Measurements from ENCODE around the gene ASB13. TPM values are rescaled to one million over a fixed set of nuclear protein-coding genes. Genes with fewer than 3 reads are reported as not detected.
A peak's percentile ranks its signal among the peaks of the same experiment; 100 is the strongest.
"Not testable (repeated sequence)": the region's sequence is repeated elsewhere in the genome, so short reads cannot be mapped to it uniquely, and the experiment has no call there.

ASB13 gene
- total and polyA plus RNA-seq, 5 experiments from 2014 or later, result 11.5 to 23.9 (median 18.5) TPM

- DNase-seq (no peak), ATAC-seq (no peak)
- H3K9me3 Mint-ChIP-seq, result no peaks in the 10 kb centered on the region
- no peaks in the 10 kb centered on the region for H3K36me3 Mint-ChIP-seq
- no peak overlapping the region for H3K4me3 Mint-ChIP-seq
- H3K27me3 Mint-ChIP-seq, result peaks cover 0 to 15% (median 5%) of the 10 kb centered on the region in 5 donors
- peak overlapping the region in 1 of 10 donors; percentile 52 for H3K27ac Mint-ChIP-seq
- POLR2A ChIA-PET, result no interaction called here
- H3K4me1 Mint-ChIP-seq, result peaks cover 3 to 16% (median 12%) of the 10 kb centered on the region in 4 donors
These were observed 38.8 kb downstream of the ASB13 start for GRCh38 chr10:5627486-5628044.

GRCh38 chr10:5625992-5626777 lies 40.2 kb downstream of the ASB13 start:
- Mint-ChIP-seq H3K4me3 (no peak overlapping the region), H3K36me3 (no peaks in the 10 kb centered on the region), H3K27me3 (peaks cover 0 to 15% (median 5%) of the 10 kb centered on the region in 5 donors), H3K27ac (no peak overlapping the region), H3K4me1 (peaks cover 3 to 18% (median 14%) of the 10 kb centered on the region in 4 donors), H3K9me3 (no peaks in the 10 kb centered on the region)
- POLR2A ChIA-PET, result no interaction called here
- ATAC-seq, result no peak
- no peak for DNase-seq

- no peak overlapping the region for H3K27ac Mint-ChIP-seq
- H3K36me3 Mint-ChIP-seq, result no peaks in the 10 kb centered on the region
- H3K4me1 Mint-ChIP-seq, result peaks cover 3 to 18% (median 10%) of the 10 kb centered on the region in 4 donors
- DNase-seq (no peak), ATAC-seq (no peak)
- POLR2A ChIA-PET, result no interaction called here
- no peaks in the 10 kb centered on the region for H3K9me3 Mint-ChIP-seq
- H3K27me3 Mint-ChIP-seq, result peaks cover 0 to 15% (median 5%) of the 10 kb centered on the region in 5 donors
- no peak overlapping the region for H3K4me3 Mint-ChIP-seq
These were observed 41.7 kb downstream of the ASB13 start for GRCh38 chr10:5624701-5625100.

- ATAC-seq (peak; percentile 98 to 100), DNase-seq (peak; percentile 59 to 87 (median 68))
- H3K4me3 Mint-ChIP-seq, result peak overlapping the region in 1 of 10 donors; percentile 43
- H3K36me3 Mint-ChIP-seq, result no peaks in the 10 kb centered on the region
- H3K4me1 Mint-ChIP-seq, result peaks cover 0 to 10% (median 3%) of the 10 kb centered on the region in 4 donors
- H3K9me3 Mint-ChIP-seq, result no peaks in the 10 kb centered on the region
- peaks cover 0 to 4% (median 2%) of the 10 kb centered on the region in 5 donors for H3K27me3 Mint-ChIP-seq
- no peak overlapping the region for H3K27ac Mint-ChIP-seq
- POLR2A ChIA-PET, result interaction anchor here (0.6 to 1.5 kb wide), 5 partner anchors 71 to 181 kb away, joined by 3 to 6 read pairs (median 3); no protein-coding TSS in a partner anchor
These were observed 43.2 kb downstream of the ASB13 start for GRCh38 chr10:5623081-5623748.

GRCh38 chr10:5622186-5622960 lies 44.0 kb downstream of the ASB13 start:
- no peaks in the 10 kb centered on the region for H3K9me3 Mint-ChIP-seq
- peaks cover 3 to 10% (median 3%) of the 10 kb centered on the region in 4 donors for H3K4me1 Mint-ChIP-seq
- no peaks in the 10 kb centered on the region for H3K27me3 Mint-ChIP-seq
- no peak overlapping the region for H3K4me3 Mint-ChIP-seq
- H3K27ac Mint-ChIP-seq, result peak overlapping the region in 2 of 10 donors; percentile 13 to 28
- ATAC-seq (no peak), DNase-seq (no peak)
- POLR2A ChIA-PET, result interaction anchor here (0.6 to 1.5 kb wide), 3 partner anchors 109 to 180 kb away, joined by 3 to 6 read pairs (median 4); no protein-coding TSS in a partner anchor
- no peaks in the 10 kb centered on the region for H3K36me3 Mint-ChIP-seq

- peaks cover 3 to 10% (median 3%) of the 10 kb centered on the region in 4 donors for H3K4me1 Mint-ChIP-seq
- POLR2A ChIA-PET, H3K4me3 Mint-ChIP-seq, H3K36me3 Mint-ChIP-seq, H3K27ac Mint-ChIP-seq, ATAC-seq, H3K9me3 Mint-ChIP-seq, DNase-seq, H3K27me3 Mint-ChIP-seq: not testable (repeated sequence)
These were observed 45.0 kb downstream of the ASB13 start for GRCh38 chr10:5621371-5621770.

- no peaks in the 10 kb centered on the region for H3K36me3 Mint-ChIP-seq
- ATAC-seq (no peak), DNase-seq (no peak)
- POLR2A ChIA-PET, result no interaction called here
- no peak overlapping the region for H3K4me3 Mint-ChIP-seq
- peaks cover 0 to 1% (median 0%) of the 10 kb centered on the region in 5 donors for H3K27me3 Mint-ChIP-seq
- H3K4me1 Mint-ChIP-seq, result peaks cover 3 to 10% (median 3%) of the 10 kb centered on the region in 4 donors
- H3K27ac Mint-ChIP-seq, result no peak overlapping the region
- no peaks in the 10 kb centered on the region for H3K9me3 Mint-ChIP-seq
These were observed 45.4 kb downstream of the ASB13 start for GRCh38 chr10:5620966-5621365.

GRCh38 chr10:5620223-5620721 lies 46.1 kb downstream of the ASB13 start:
- Mint-ChIP-seq H3K4me3 (no peak overlapping the region), H3K27me3 (peaks cover 0 to 1% (median 0%) of the 10 kb centered on the region in 5 donors), H3K9me3 (no peaks in the 10 kb centered on the region), H3K4me1 (peaks cover 3 to 10% (median 3%) of the 10 kb centered on the region in 4 donors), H3K36me3 (no peaks in the 10 kb centered on the region), H3K27ac (no peak overlapping the region)
- ATAC-seq (no peak), DNase-seq (no peak)
- POLR2A ChIA-PET, result interaction anchor here (0.6 kb wide), 1 partner anchor 16 kb away, joined by 4 read pairs; no protein-coding TSS in a partner anchor

GRCh38 chr10:5619362-5620211 lies 46.8 kb downstream of the ASB13 start:
- POLR2A ChIA-PET, result no interaction called here
- no peak overlapping the region for H3K4me3 Mint-ChIP-seq
- no peak for ATAC-seq
- H3K36me3 Mint-ChIP-seq, result no peaks in the 10 kb centered on the region
- peaks cover 3 to 10% (median 3%) of the 10 kb centered on the region in 4 donors for H3K4me1 Mint-ChIP-seq
- peaks cover 0 to 1% (median 0%) of the 10 kb centered on the region in 5 donors for H3K27me3 Mint-ChIP-seq
- no peak overlapping the region for H3K27ac Mint-ChIP-seq
- no peaks in the 10 kb centered on the region for H3K9me3 Mint-ChIP-seq
- DNase-seq, result no peak

GRCh38 chr10:5618829-5619228 lies 47.6 kb downstream of the ASB13 start:
- POLR2A ChIA-PET, result no interaction called here
- no peak overlapping the region for H3K4me3 Mint-ChIP-seq
- peaks cover 0 to 1% (median 0%) of the 10 kb centered on the region in 5 donors for H3K27me3 Mint-ChIP-seq
- H3K27ac Mint-ChIP-seq, result no peak overlapping the region
- H3K4me1 Mint-ChIP-seq, result peaks cover 3 to 10% (median 3%) of the 10 kb centered on the region in 4 donors
- no peaks in the 10 kb centered on the region for H3K36me3 Mint-ChIP-seq
- no peaks in the 10 kb centered on the region for H3K9me3 Mint-ChIP-seq
- DNase-seq (no peak), ATAC-seq (no peak)

- no peaks in the 10 kb centered on the region for H3K36me3 Mint-ChIP-seq
- no peak overlapping the region for H3K4me3 Mint-ChIP-seq
- H3K9me3 Mint-ChIP-seq, result no peaks in the 10 kb centered on the region
- DNase-seq (no peak), ATAC-seq (no peak)
- POLR2A ChIA-PET, result no interaction called here
- H3K27ac Mint-ChIP-seq, result no peak overlapping the region
- peaks cover under 1 to 7% (median 2%) of the 10 kb centered on the region in 4 donors for H3K4me1 Mint-ChIP-seq
- peaks cover 0 to 1% (median 0%) of the 10 kb centered on the region in 5 donors for H3K27me3 Mint-ChIP-seq
These were observed 48.4 kb downstream of the ASB13 start for GRCh38 chr10:5618042-5618441.
